PC-3 (cell line): ENCODE data around the gene SRD5A3.

Source experiments
- EZH2 ChIP-seq: fragments of 300-600 bp; sonication (generic); IDR thresholded peaks from one replicate; pipeline ENCODE4 v1.6.1; 2017; ENCODE audit warnings: antibody characterized with exemption, mild to moderate bottlenecking, low read length; ENCODE audit not compliant: unreplicated experiment
- EZH2phosphoT487 ChIP-seq: fragments of 300-600 bp; sonication (generic); IDR thresholded peaks from 2 replicates; pipeline ENCODE4 v1.6.1; 2018; ENCODE audit warnings: mild to moderate bottlenecking, antibody characterized with exemption, low read length, borderline replicate concordance
- TF ChIP-seq, protein P1 (sequence below): fragments of 300-600 bp; sonication (generic); conservative IDR thresholded peaks from 2 replicates; pipeline ENCODE4 v1.5.1; 2017; ENCODE audit warnings: antibody characterized with exemption, low read depth, mild to moderate bottlenecking, low read length

DNA sequence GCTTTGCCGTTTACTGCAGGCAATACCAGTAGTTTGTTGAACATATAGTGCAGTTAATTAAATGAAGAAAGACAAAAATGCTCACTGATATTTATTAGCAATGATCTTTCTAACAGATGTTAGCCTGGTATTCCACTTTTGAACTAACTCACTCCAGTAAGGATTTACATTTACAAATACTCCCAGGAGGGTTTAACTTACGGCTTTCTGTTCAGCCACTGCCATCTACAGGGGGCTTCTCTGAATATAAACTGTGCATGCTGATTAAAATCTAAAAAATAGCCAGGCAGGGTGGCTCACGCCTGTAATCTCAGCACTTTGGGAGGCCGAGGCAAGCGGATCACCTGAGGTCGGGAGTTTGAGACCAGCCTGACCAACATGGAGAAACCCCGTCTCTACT, 2.2 kb upstream of the SRD5A3 start:
- TF ChIP-seq, protein P1, sequence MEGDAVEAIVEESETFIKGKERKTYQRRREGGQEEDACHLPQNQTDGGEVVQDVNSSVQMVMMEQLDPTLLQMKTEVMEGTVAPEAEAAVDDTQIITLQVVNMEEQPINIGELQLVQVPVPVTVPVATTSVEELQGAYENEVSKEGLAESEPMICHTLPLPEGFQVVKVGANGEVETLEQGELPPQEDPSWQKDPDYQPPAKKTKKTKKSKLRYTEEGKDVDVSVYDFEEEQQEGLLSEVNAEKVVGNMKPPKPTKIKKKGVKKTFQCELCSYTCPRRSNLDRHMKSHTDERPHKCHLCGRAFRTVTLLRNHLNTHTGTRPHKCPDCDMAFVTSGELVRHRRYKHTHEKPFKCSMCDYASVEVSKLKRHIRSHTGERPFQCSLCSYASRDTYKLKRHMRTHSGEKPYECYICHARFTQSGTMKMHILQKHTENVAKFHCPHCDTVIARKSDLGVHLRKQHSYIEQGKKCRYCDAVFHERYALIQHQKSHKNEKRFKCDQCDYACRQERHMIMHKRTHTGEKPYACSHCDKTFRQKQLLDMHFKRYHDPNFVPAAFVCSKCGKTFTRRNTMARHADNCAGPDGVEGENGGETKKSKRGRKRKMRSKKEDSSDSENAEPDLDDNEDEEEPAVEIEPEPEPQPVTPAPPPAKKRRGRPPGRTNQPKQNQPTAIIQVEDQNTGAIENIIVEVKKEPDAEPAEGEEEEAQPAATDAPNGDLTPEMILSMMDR, result no peak
- TF ChIP-seq EZH2phosphoT487 (no peak), EZH2 (no peak)
